Transverse colon (tissue), 4 donors: ENCODE data around the gene MARCHF3.
"Not testable (repeated sequence)": the region's sequence is repeated elsewhere in the genome, so short reads cannot be mapped to it uniquely, and the experiment has no call there.

ENCODE experiments used
- CTCF ChIP-seq, 5 experiments: fragments of 200-600 bp in 3 of 5; fragments of 450-650 bp in 2 of 5; sonication (generic) in 3 of 5; IDR thresholded peaks; 1 replicate in 2 of 5; 2 replicates in 3 of 5; pipeline ENCODE4 v1.5.1; 2016 to 2017; ENCODE audit warnings: antibody characterized with exemption in 5 of 5, inconsistent platforms in 3 of 5, mild to moderate bottlenecking in 2 of 5, moderate library complexity in 1 of 5
- POLR2A ChIP-seq: fragments of 450-650 bp; IDR thresholded peaks from one replicate; pipeline ENCODE4 v1.6.1; 2016; ENCODE audit warnings: antibody characterized with exemption, mild to moderate bottlenecking, moderate library complexity
- POLR2AphosphoS5 ChIP-seq, 3 donors: sonication (generic); formaldehyde crosslinking; IDR thresholded peaks; one replicate each; pipeline ENCODE4 v1.6.1; 2016; ENCODE audit warnings: antibody characterized with exemption in 3 of 3

DNA sequence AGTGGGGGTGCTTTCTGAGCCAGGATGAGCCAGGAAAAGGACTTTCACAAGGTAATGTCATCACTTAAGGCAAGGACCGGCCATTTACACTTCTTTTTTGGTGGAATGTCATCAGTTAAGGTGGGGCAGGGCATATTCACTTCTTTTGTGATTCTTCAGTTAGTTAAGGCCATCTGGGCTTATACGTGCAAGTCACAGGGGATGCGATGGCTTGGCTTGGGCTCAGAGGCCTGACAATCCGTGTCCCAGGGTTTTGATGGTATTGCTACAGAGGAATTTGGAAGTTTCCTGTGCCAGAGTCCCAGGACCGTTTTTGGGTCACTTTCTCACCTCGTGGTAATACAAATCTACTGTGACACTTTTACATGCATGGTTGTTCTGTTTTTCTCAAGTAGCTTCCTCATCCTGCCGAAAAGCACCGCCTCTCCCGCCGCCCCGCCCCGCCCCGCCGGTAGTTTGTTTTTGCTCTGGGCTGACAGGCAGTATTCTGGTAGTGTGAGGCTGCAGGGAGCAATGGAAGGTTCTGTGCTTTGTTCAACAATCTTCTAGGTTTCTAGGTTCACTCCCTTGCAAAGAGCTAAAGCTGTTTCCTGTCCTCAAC lies 184.8 kb downstream of the MARCHF3 start:
- TF ChIP-seq POLR2A: peak; percentile 37
- TF ChIP-seq CTCF (IDR thresholded peaks at IDR 0.05): not testable (repeated sequence)
- TF ChIP-seq POLR2AphosphoS5 (IDR thresholded peaks at IDR 0.05): peak in 1 of 3 donors; percentile 12
